Measurements from ENCODE around the gene P2RX4. TPM values are rescaled to one million over a fixed set of nuclear protein-coding genes. Genes with fewer than 3 reads are reported as not detected.

P2RX4 gene
- total and polyA plus RNA-seq, 2 of the 13 experiments (the other 11 are each of a cell fraction or from before 2014, with no cell fraction given) = 13.8 to 30.8 TPM

DNA sequence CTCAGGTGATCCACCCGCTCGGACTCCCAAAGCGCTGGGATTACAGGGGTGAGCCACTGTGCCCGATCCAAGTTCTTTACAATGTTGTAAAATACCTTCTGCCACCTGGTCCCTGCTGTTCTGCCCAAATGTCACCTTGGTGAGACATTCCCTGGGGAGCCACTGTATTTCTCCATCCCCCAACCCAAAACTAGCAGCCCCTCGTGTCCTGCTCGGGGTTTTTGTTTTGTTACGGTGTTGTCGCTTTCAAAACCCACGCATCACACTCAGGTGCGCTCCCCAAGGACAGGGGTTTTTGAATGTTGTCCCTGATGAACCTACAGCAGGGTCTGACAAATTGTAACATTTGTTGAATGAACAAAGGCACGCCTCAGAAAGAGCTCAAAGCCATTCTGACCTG, 49.1 kb downstream of the P2RX4 start:
- ChIA-PET CTCF (ENCODE audit: low intra/inter-chr PET ratio, low total read pairs) (no interaction called here), POLR2A (no interaction called here)
- in situ Hi-C loops (cut with HindIII; ENCODE audit: extremely low pct_ligation_motif_present, low pct_unique_long_range_greater_than_20kb) (no loop called here), intact Hi-C loops (cut with micrococcal nuclease; ENCODE audit: unreplicated experiment) (no loop called here)
- 99% methylated on average over 11 of the region's 11 CpGs for WGBS (ENCODE audit: low lambda C conversion rate)
- TF ChIP-seq, protein P1, sequence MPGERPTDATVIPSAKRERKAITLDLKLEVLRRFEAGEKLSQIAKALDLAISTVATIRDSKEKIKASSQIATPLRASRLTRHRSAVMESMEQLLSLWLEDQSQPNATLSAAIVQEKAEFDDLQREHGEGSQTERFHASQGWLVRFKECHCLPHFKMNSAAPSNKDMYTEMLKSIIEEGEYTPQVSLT (CRISPR knock-in tag; IDR thresholded peaks at IDR 0.05; ENCODE audit: borderline replicate concordance, low read depth) = no peak
- TF ChIP-seq ZNF18 (CRISPR knock-in tag; IDR thresholded peaks at IDR 0.05; ENCODE audit: insufficient replicate concordance) = no peak
- no peak for TF ChIP-seq ZSCAN30 (CRISPR knock-in tag; IDR thresholded peaks at IDR 0.05)
- TF ChIP-seq ZNF83 (CRISPR knock-in tag; IDR thresholded peaks at IDR 0.05; ENCODE audit: borderline replicate concordance) = no peak
- no peak for TF ChIP-seq ZBTB20 (CRISPR knock-in tag; IDR thresholded peaks at IDR 0.05; ENCODE audit: borderline replicate concordance, low read depth)
- Histone ChIP-seq H4K20me1 (ENCODE audit: insufficient read depth, low read length) (no peaks in the 10 kb centered on the region), H3K9ac (ENCODE audit: insufficient read depth, low read depth, low read length) (no peak overlapping the region), H3K79me2 (ENCODE audit: insufficient read depth, low read length) (no peaks in the 10 kb centered on the region), H3K4me2 (ENCODE audit: low read depth, low read length) (no peak overlapping the region), H3K27me3 (ENCODE audit: control insufficient read depth in 1 of 2, insufficient read depth in 2 of 2, low read length in 2 of 2) (no peaks in the 10 kb centered on the region), H3K4me3 (replicated peaks in 1 of 3; ENCODE audit: insufficient read depth in 1 of 3, low read depth in 2 of 3, low read length in 3 of 3) (no peak overlapping the region), H3K4me1 (ENCODE audit: insufficient read depth, low read length) (no peaks in the 10 kb centered on the region), H3K9me3 (ENCODE audit: low read length) (no peaks in the 10 kb centered on the region), H2AFZ (ENCODE audit: low read length) (no peak overlapping the region), H3K36me3 (replicated peaks in 1 of 2; ENCODE audit: control insufficient read depth in 1 of 2, insufficient read depth in 2 of 2, low read length in 2 of 2) (peaks cover 18 to 54% of the 10 kb centered on the region in 2 experiments), H3K27ac (ENCODE audit: extremely low read length, insufficient read depth, low read length) (no peak overlapping the region)
- ATAC-seq (no peak), FAIRE-seq (no peak), DNase-seq (ENCODE audit: low spot score) (no peak)
- no TSS peak for BruUV-seq (replicated peaks)

GRCh38 chr12:121260091-121260490, 50.2 kb downstream of the P2RX4 start:
- FAIRE-seq = no peak
- H3K79me2 ChIP-seq (ENCODE audit: insufficient read depth, low read length) = no peaks in the 10 kb centered on the region
- no peaks in the 10 kb centered on the region for H3K4me1 ChIP-seq (ENCODE audit: insufficient read depth, low read length)
- H4K20me1 ChIP-seq (ENCODE audit: insufficient read depth, low read length) = no peaks in the 10 kb centered on the region
- no peak for ATAC-seq
- no peak overlapping the region for H3K27ac ChIP-seq (ENCODE audit: extremely low read length, insufficient read depth, low read length)
- POLR2A ChIA-PET = no interaction called here
- no peaks in the 10 kb centered on the region for H3K27me3 ChIP-seq (ENCODE audit: control insufficient read depth in 1 of 2, insufficient read depth in 2 of 2, low read length in 2 of 2)
- CTCF ChIA-PET (ENCODE audit: low intra/inter-chr PET ratio, low total read pairs) = no interaction called here
- H3K4me3 ChIP-seq (replicated peaks in 1 of 3; ENCODE audit: insufficient read depth in 1 of 3, low read depth in 2 of 3, low read length in 3 of 3) = no peak overlapping the region
- no TSS peak for BruUV-seq (replicated peaks)
- in situ Hi-C loops (cut with HindIII; ENCODE audit: extremely low pct_ligation_motif_present, low pct_unique_long_range_greater_than_20kb) (no loop called here), intact Hi-C loops (cut with micrococcal nuclease; ENCODE audit: unreplicated experiment) (no loop called here)
- H2AFZ ChIP-seq (ENCODE audit: low read length) = no peak overlapping the region
- H3K9ac ChIP-seq (ENCODE audit: insufficient read depth, low read depth, low read length) = no peak overlapping the region
- no peak for DNase-seq (ENCODE audit: low spot score)
- H3K9me3 ChIP-seq (ENCODE audit: low read length) = no peaks in the 10 kb centered on the region
- H3K4me2 ChIP-seq (ENCODE audit: low read depth, low read length) = no peak overlapping the region
- peaks cover 16 to 50% of the 10 kb centered on the region in 2 experiments for H3K36me3 ChIP-seq (replicated peaks in 1 of 2; ENCODE audit: control insufficient read depth in 1 of 2, insufficient read depth in 2 of 2, low read length in 2 of 2)
- whole genome bisulfite sequencing (ENCODE audit: low lambda C conversion rate) = 98% methylated on average over 7 of the region's 7 CpGs
- TF ChIP-seq ZSCAN12 (CRISPR knock-in tag; IDR thresholded peaks at IDR 0.05) = no peak
- TF ChIP-seq HNRNPL (IDR thresholded peaks at IDR 0.05; ENCODE audit: low read depth, low read length) = no peak
- no peak for TF ChIP-seq ZNF839 (CRISPR knock-in tag; IDR thresholded peaks at IDR 0.05; ENCODE audit: borderline replicate concordance)
- TF ChIP-seq ZNF260 (CRISPR knock-in tag; IDR thresholded peaks at IDR 0.05; ENCODE audit: borderline replicate concordance, low read depth) = no peak
- TF ChIP-seq, protein P2, sequence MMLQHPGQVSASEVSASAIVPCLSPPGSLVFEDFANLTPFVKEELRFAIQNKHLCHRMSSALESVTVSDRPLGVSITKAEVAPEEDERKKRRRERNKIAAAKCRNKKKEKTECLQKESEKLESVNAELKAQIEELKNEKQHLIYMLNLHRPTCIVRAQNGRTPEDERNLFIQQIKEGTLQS (CRISPR knock-in tag; IDR thresholded peaks at IDR 0.05) = no peak
- no peak for TF ChIP-seq PAWR (CRISPR knock-in tag; IDR thresholded peaks at IDR 0.05; ENCODE audit: borderline replicate concordance)
- TF ChIP-seq ZBTB20 (CRISPR knock-in tag; IDR thresholded peaks at IDR 0.05; ENCODE audit: borderline replicate concordance, low read depth) = no peak
- no peak for TF ChIP-seq RNF219 (CRISPR knock-in tag; IDR thresholded peaks at IDR 0.05)
- no peak for TF ChIP-seq ISL2 (CRISPR knock-in tag; IDR thresholded peaks at IDR 0.05)
- no peak for TF ChIP-seq ZMAT5 (CRISPR knock-in tag; IDR thresholded peaks at IDR 0.05; ENCODE audit: borderline replicate concordance, low read depth)
